GM10266 (cell line): ENCODE results near the gene XRN2.

Experiments used
- DNase-seq: peaks from one replicate; pipeline ENCODE4 v3.0.0; 2012; ENCODE audit errors: extremely low spot score
- TF ChIP-seq, protein P1 (sequence below): IDR thresholded peaks from 2 replicates; pipeline ENCODE4 v1.5.1; 2012; ENCODE audit warnings: mild to moderate bottlenecking, low read depth; ENCODE audit not compliant: control insufficient read depth, insufficient read depth; ENCODE audit errors: missing control alignments

XRN2 gene

DNA sequence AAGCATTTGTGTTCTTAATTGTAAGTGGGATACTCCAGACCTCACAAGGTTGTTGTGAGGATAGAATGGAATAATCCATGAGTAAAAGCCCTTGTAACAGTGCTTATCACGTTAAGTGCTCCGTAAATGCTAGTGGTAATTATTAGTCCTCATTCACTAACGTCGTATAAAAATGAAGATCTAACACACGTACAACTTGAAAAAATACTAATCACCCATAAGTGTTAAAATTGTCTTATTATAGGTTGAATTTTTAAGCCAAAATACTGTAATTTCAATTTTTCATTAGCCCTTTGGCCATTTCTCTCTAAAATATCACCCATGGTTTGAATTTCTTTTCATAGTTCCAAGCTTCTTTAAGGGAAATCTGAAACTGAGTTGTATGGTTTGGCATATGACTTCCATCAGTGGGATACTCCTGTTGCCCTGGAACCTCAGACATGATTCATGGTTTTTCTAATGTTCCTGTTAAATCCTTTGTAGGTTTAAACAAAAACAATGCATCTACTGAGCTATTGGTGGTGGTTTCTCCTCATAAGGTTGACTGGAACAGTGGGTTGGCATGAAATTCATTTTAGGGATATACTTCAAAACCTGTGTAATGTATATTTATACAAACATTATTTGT is 19.1 kb downstream of the XRN2 start:
- DNase-seq, result no peak
- TF ChIP-seq, protein P1, sequence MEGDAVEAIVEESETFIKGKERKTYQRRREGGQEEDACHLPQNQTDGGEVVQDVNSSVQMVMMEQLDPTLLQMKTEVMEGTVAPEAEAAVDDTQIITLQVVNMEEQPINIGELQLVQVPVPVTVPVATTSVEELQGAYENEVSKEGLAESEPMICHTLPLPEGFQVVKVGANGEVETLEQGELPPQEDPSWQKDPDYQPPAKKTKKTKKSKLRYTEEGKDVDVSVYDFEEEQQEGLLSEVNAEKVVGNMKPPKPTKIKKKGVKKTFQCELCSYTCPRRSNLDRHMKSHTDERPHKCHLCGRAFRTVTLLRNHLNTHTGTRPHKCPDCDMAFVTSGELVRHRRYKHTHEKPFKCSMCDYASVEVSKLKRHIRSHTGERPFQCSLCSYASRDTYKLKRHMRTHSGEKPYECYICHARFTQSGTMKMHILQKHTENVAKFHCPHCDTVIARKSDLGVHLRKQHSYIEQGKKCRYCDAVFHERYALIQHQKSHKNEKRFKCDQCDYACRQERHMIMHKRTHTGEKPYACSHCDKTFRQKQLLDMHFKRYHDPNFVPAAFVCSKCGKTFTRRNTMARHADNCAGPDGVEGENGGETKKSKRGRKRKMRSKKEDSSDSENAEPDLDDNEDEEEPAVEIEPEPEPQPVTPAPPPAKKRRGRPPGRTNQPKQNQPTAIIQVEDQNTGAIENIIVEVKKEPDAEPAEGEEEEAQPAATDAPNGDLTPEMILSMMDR, result no peak

DNA sequence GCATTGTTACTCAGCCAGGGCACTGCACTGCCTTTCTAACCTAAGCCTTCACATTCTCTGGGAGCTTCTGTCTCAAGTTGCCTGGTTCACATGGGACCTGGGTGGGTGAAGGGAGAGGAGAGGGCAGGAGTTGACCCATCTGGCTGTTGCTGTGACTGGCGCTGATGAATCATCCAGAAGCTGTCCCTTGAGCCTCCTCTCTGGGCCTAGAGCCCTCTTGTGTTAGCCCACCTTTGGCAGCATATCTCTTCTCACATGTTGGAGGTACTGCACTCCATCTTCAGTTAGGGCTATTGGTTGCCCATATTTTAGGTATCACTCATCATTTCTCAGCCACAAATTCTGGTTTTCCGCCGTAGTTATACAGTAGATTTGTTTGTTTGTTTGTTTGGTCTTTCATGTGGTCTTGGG is 19.8 kb downstream of the XRN2 start:
- DNase-seq, result no peak
- TF ChIP-seq, protein P1, result no peak

DNA sequence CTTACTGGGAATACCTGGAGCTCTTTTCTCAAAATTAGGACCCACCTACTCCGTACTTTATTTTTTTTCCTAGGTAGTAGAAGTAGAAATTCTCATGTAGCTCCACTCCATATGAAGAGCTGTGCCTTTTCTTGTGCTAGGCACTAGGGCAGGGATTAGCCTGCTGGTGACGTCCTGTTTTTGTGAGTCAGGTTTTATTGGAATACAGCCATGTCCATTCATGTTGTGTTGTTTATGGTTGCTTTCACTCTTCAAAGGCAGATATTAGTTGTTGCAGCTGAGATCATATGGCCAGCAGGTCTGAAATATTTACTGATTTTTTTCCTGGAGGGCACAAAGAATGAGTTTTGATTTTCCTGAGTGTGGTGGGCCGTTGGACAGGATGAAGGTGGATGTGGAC is 20.5 kb downstream of the XRN2 start:
- TF ChIP-seq, protein P1, result no peak
- no peak for DNase-seq

DNA sequence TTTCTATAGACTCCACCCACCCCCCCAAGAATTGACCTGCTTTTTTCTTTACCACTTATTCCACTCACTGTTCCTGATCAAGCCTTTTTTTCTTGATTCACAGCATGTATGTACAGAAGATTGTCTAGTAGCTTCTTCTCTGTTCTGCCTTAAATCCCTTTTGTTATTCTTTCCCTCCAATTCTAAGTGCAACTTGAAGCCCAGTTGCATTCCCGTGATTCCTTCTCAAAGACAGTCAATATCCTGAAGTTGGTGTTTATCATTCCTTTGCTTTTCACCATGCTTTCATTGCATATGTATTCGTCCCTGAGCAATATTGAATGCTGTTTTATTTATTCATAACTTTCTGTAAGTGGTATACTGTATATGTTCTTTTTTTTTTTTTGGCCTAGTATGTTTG is 21.0 kb downstream of the XRN2 start:
- TF ChIP-seq, protein P1, result no peak
- no peak for DNase-seq

DNA sequence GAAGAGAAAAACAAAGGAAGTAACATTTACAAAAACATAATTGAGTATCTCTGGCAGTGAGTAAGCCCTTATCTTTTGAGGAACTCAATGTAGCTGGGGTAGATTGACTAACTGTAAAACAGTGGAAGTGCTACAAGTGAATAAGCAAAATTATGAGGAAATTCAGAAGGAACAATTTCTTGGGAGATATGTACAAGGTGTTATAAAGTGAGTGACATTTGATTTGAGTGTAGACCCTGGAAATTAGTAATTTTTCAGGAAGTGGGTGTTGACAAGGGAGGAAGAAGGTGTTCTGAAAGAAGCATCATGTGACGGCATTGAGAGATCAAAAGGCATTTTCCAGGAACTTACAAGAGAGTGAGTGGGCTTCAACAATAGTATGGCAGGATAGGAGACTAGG is 22.2 kb downstream of the XRN2 start:
- TF ChIP-seq, protein P1, result no peak
- no peak for DNase-seq

DNA sequence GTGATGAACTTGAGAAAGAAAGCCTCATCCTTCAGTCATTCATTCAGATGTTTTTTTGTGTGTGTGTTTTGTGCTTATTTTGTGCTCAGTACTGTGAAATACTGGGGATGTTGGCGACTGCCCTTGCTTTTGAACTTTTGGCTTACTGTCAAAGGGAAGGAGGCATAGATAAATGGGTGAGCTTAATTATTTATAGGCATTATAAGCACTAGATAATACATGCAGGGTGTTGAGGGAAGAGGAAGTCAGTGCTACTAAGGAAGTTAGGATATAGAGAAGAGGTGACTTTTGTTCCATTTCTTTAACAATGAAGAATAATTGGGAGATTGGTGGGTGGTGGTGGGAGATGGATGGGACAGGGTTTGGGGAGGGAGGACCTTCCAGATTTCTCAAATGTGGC is 23.6 kb downstream of the XRN2 start:
- TF ChIP-seq, protein P1, result no peak
- DNase-seq, result no peak

DNA sequence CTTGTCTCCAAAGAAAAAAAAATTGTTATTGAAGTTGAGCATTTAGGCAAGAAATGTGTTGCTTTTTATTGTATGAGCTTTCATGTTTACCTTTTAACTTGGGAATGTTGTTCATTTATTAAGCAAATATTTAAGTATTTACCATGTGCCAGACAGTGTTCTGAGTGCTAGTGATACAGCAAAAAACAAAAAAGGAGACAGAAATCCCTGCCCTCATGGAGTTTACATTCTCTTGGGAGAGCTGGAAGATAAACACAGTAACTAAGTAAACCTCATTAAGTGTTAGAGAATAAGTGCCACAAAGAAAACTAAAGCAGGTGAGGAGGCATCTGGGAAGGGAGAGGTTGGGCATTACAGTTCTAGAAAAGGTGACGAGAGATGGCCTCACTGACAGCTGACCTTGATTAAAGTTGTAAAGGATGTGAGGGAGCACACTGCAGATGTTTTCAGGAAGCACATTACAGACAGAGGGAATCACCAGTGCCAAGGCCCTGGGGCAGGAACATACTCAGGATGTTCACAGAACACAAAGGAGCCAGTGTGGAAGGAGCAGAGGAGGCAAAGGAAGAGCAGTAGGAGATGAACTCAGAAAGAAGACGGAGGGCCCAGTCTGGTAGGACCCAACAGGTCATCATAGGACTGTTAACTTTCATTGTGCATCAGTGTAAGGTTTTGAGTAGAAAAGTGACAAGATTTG is 33.5 kb downstream of the XRN2 start:
- no peak for DNase-seq
- TF ChIP-seq, protein P1, result no peak
